GOT3 (cell line): ENCODE results near the gene TCF7.

Experiments
- DNase-seq: peaks from one replicate; lab custom pipeline; 2025; ENCODE audit warnings: mixed read lengths; lab: John Stamatoyannopoulos, UW

The TCF7 gene

DNA sequence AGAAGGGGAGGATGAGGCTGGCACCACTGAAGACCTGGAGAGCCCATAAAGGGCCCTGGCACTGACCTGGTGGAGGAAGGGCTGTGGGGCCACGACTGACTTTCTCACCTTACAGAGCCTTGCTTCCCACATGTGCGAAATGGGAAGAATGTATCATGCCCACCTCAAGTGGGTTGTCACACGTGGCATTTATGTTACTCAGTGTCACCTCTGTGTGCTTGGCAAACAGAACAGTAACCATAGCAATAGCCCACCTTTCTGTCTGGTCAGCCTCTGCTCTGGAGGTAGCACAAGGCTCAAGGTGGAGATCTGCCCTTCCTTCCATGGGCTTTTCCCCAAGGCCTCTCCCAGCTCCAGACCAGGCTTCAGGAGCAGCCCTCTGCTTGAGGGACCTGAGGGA, 16.7 kb downstream of the TCF7 start:
- no peak for DNase-seq

DNA sequence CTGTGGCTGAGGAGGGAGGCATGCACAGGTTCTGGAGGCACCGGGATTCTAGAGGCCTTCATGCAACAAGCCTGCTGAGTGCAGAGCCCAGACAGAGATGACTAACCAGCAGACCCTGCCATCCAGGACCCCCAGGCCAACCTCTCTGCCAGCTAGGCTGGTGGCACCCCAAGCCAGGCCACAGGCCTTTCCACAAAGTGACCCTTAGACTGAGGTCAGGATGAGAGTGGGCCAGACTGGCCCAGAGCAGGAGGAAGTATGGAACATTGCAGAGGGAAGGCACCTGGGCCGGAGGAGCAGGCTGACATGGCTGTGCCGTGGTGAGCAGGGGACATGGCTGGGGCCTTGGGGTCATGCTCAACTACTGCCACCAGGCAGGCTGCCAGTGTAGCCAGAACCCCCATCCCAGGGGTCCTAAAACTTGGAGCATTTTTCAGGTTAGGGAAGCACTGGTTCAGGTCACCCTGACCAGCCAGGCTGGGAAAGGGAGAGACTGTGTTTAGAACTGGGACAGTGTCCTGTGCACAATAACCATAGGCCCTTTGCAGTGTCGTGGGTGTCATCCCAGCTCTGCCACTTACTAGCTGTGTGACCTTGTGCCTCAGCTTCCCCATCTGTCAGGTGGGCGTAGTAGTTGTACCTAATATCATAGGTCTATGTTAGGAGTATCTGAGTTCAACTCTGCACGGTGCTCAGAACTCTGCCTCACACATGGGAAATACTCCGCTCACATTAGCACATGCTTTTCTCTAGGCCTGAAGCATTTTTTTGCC, 17.3 kb downstream of the TCF7 start:
- DNase-seq: no peak

DNA sequence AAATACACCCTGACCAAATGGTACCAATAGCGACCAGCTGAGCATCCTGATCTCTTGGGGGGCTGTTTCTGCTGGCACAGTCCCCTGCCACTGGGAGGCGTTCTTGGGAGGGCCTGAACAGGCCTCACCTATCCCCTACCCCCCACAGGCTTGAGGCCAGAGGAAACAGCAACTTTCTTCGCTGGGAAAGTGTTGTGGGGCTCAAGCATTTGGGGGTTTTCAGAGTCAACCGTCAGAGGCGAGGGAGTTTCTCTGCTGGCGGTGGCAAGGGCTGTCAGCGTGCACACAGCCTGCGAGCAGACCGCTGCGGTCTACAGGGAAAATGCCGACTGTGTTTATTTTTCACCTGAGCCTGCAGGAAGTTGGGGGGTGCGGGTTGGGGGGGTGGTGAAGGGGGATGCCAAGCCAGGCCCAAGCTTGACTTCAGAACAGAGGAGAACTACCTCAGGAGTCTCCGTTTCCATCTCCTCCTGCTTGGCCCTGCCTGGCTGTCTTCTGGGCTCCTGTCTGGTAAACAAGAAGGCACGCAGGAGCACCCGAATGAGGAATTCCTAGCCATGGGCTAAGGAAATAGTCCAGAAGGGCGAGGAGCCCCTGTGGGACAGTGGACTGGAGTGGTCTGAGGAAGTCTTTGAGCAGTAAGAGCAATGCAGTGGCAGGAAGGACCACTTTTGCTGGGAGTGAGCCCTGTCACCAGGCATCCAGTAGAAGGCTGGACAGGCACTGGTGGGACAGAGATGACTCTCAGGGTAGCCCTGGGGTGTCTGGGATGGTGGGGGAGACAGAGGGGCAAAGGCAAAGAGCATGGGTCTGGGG, 18.1 kb downstream of the TCF7 start:
- no peak for DNase-seq

DNA sequence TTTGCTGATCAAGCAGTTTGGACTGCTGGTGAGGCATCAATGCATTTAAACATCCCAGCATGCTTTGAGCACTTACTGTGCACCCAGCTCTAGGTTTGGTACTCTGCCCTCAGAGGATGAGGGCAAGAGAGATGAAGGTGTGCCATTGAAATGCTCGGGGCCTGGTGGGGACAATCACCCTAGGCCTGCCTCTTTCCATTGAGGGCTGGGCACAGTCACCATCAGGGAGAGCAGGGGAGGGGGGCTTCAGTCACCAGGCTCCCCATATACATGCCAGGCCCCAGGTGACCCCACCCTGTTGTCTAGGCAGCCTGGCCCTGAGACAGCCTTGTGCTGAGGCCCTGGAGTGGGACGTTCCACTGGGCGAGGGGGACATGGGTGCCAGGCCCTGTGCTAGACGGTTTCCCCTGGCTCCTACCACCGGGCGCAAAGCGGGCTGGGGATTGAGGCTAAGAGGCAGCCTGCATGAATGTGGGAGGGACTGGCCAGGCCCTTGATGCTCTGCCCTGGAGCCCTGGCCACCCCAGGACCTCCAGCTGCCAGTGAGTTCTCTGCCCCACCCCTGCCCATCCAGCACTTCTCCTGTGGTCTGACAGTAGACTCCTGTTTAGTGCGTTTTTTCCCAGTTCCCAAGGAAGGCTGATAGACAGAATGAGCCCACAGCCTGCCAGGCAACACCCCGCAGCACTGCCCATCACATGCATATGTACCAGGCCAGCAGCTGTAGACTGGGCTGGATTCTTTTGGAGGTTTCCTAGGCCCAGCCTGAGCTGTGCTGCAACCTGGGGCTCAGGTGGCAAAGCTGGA, 18.9 kb downstream of the TCF7 start:
- DNase-seq: no peak

DNA sequence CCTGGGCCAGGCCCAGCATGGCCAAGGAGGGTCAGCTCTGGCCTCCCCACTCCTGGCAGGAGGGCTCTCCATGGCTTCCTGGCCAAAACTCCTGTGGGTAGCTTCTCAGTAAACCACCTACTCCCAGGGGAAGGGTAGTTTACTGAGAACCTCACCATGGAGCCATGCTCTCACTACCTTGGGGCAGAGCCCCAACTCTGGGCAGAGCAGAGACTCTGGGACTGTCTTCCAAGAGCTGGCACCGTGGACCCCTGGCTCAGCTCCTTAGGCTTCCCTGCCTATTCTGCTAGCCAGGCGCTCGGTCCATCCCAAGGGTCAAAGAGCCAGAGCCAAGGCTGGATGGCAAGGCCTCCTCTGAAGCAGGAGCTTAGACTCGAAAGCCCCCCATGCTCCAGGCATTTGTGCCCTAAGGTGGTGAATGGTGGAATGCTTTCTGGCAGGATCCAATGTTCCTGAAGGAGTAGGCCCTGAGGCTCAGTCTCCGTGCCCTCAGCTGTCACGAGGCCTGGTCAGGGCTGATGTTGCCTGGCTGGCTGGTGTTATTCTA, 19.6 kb downstream of the TCF7 start:
- DNase-seq: no peak

DNA sequence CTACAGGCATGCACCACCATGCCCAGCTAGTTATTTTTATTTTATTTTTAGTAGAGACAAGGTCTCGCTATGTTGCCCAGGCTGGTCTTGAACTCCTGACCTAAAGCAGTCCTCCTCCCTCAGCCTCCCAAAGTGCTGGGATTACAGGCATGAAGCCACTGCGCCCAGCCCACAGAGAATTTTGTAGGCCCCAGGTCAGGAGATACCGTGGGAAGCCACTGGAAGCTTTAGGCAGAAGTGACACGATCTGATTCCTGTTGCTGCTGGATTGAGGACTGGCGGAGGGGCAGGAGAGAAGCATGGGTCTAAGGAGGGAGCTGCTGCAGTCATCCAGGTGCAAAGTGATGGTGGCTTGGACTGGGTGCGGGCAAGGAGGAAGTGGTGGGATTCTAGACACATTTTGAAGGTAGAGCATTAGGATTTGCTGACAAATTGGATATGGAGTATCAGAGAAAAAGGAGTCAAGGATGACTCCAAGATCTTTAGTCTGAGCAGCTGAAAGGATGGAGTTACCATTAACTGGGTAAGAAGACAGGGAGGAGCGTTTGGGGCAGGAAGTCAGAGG, 20.7 kb downstream of the TCF7 start:
- no peak for DNase-seq

DNA sequence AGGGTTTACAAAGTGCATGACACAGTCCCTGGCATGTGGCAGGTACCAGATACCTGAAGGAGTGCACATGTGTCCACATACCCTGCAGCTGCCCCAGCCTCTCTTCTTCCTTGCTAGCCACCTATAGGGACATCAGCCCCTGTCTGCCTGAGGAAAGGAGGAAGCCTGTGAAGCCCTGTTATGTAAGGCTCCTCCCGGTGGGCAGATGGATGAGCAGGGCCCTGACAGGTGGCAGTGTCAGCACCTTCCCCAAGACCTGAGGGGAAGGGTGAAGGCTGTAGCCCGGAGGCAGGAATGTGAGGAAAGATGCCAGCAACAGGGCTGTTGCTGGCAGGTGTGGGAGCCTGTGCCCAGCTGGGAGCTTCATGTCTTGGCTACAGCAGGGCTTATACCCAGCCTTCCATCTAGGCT, 21.7 kb downstream of the TCF7 start:
- DNase-seq: no peak

DNA sequence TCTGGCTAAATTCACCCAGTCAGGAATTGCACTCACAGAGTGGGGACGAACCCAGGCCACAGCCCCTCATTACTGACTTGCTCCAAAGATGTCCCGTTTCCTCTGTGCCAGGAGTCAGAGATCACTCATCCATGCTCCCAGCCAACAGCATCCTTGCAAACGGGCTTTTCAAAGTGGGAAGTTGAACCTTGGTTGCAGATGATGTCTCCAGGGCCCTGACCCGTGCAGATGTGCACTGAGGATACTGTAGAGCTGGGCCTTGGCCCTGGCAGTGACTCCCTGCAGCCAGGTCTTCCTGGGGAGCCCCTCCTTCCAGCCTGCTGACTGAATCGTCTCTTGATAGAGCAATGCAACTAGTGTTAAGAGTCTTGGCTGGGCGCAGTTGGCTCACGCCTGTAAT, 22.3 kb downstream of the TCF7 start:
- DNase-seq: no peak

DNA sequence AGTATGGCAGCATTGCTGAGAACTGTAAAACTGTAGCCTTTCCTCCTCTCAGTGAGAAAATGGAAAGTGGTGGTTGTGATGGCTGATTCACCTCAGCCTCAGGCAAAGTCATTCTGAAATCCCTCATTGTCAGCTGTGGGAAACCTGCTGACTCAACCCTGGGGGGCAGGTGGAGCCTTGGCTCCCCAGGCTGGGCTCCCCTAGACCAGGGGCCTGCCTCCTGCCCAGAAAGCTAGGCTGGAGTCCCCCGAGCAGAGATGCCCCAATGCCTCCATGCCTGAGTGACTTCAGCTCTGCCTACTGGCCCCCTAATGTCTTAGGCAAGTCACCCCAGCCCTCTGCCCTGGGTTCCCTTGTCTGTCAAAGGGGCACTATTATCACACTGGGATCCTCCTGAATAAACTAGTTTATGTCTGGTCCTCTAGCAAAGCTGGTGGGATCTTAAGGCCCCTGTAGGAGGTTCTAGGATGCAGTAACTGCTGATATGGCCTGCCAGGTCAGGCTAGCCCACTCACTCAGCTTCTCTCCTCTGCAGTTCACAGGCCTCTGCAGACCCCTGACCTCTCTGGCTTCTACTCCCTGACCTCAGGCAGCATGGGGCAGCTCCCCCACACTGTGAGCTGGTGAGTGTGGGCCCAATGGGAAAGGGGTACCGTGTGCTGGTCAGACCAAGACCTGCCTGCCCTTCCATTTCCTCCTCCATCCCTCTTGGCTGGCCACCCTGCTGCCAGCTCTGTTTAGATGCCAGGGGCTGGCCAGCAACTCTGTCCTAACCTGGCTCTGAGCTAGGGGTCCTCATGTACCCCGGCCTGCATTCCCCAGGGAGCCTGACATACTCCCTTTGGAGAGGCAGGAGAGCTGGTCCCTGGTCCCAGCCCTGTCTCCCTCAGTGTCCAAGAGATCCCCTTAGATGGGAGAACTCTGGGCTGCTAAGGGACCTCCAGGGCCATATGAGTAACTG, 24.2 kb downstream of the TCF7 start:
- DNase-seq: no peak

DNA sequence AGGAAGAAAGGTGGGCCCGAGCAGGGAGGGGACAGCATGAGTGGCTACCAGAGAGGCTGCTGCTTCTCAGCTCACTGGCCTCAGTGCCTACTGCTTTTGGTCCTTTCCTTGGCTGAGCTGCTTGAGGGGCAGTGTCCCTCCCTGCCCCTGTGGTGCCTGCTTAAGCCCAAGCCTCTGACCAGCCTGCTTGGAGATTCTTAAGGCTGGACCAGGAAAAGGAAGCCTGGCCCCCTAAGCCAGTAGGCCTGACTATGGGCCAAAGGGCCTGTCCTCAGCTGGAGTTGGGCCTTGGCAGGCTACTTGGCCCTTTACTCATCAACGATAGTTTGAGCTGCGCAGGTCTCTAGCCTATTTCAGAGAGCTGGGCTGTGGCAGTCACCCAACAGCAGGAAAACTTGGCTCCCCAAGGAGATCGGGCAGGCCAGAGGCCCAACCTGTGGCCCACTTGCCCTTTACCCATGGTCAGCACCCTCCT, 24.9 kb downstream of the TCF7 start:
- DNase-seq: no peak

DNA sequence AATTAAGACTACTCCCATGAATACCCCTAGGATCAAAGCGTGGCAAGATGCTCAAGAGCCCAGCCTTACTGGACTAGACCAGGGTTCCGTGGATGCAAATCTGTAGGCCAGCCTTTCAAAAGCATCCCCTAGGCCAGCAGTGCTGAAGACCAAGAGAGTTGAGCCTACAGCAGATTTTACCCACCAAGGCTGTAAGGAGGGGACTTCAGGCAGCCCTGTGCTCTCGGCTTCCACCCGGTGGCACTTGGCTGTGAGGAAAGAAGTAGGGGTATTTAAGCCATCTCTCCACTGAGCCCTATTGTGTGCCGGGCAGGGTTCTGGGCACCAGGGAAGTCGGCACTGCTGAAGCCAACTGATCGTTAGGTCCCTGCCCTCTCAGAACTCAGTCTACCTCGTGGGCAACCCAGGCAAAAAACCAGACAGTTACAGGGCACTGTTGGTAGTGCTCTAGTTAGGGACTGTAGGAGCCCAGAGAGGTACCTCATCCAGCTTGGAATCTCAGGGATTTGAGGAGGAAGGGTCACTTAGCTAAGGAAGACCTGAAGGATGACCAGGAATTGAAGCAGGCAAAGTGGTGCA, 25.5 kb downstream of the TCF7 start:
- DNase-seq: no peak

DNA sequence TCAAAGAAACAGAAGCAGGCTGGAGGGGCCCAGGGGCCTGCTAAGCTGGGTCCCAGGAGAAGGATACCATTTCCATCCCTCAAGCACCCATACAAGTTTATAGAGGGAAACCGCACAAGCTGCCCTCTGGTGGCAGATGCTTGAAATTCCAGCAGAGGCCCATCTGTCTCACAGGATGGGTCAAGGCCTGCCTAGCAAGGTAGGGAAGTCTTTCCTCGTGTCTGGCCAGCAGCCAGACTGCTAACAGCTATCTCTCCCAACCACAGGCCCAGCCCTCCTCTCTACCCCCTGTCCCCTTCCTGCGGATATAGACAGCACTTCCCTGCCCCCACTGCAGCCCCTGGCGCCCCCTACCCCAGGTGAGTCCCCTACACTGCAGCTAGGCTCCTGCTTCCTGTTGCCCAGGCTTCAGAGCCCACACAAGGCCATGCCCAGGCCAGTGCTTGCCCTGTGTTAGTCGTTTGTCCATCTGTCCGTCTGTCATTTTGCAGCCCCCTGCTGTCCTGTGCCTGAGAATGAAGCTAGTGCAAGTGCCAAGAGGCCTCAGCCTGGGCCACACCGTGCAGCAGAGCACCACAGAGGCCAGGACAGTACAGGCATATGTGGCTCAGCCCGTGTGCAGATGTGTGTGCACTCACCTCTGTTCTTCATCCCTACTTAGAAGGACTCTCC, 26.2 kb downstream of the TCF7 start:
- no peak for DNase-seq

DNA sequence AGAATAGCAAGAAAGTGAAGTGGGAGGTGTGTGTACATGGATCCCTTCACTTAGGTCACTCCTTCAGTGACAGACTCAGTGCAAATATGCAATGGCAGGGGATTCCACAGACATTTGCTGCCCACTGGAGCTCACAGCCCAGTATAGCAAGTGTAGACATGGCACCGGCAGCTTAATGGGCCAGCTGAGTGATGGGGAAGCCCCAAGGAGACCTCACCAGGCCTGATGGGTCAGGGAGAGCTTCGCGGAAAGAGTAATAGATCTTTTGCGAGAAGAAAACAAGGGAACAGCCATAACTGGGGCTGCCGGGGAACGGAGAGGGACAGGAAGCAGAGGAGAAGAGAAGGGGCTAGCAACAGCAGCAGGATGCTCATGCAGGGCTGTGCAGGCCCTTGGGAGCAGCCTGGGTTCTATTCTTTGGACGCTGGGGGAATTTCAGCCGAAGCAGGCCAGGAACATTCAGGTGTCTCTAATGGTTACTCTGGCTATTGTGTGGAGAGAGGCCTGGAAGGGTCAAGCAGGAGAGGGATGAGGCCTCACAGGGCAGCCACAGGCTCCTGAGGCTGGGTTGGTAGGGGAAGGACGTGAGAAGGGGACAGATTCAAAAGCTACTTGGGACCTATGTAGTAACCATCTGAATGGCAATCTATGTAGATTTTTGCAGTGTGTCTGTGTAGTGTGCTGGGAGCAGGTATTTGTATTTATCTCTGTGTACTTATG, 27.0 kb downstream of the TCF7 start:
- DNase-seq: no peak

DNA sequence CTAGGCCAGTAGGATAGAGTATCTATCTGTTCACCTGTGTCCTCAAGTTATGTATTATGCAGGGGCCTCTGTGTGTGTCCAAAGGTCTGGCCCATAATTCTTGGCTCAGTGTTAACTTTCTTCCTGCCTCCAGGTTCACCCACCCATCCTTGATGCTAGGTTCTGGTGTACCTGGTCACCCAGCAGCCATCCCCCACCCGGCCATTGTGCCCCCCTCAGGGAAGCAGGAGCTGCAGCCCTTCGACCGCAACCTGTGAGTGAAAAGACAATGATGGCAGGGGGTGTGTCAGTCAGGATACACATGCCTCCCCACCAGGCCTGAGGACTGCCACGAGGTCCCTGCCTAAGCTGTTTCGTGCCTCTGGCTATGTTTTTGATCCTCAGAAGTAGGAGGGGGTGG, 27.6 kb downstream of the TCF7 start:
- no peak for DNase-seq

DNA sequence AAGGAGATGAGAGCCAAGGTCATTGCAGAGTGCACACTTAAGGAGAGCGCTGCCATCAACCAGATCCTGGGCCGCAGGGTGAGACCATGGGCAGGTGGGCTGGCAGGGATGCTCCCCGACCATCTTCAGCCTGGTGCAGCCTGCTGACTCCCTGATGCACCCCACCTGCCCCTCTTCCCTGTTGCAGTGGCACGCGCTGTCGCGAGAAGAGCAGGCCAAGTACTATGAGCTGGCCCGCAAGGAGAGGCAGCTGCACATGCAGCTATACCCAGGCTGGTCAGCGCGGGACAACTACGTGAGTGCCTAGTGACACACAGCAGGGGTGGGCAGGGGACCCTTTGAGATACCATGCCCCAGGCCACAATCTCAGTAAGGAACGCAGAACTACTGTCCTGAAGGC, 28.3 kb downstream of the TCF7 start:
- no peak for DNase-seq

DNA sequence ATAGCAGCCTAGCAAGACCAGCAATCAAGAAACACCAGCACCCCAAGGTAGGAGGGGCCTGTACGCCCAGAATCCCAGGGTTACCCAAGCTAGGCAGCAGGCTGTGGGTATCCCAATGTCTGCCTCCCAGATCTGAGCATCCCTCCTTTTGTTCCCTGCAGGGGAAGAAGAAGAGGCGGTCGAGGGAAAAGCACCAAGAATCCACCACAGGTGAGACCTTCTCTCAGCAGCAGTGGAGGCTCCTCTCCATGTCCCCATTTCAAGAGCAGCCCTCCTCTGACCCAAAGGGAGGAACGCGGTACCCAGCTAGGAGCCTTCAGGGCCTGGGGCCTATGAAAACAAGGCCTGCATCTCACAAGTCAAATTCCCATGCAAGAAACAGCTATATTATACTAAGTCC, 28.9 kb downstream of the TCF7 start:
- DNase-seq: no peak

DNA sequence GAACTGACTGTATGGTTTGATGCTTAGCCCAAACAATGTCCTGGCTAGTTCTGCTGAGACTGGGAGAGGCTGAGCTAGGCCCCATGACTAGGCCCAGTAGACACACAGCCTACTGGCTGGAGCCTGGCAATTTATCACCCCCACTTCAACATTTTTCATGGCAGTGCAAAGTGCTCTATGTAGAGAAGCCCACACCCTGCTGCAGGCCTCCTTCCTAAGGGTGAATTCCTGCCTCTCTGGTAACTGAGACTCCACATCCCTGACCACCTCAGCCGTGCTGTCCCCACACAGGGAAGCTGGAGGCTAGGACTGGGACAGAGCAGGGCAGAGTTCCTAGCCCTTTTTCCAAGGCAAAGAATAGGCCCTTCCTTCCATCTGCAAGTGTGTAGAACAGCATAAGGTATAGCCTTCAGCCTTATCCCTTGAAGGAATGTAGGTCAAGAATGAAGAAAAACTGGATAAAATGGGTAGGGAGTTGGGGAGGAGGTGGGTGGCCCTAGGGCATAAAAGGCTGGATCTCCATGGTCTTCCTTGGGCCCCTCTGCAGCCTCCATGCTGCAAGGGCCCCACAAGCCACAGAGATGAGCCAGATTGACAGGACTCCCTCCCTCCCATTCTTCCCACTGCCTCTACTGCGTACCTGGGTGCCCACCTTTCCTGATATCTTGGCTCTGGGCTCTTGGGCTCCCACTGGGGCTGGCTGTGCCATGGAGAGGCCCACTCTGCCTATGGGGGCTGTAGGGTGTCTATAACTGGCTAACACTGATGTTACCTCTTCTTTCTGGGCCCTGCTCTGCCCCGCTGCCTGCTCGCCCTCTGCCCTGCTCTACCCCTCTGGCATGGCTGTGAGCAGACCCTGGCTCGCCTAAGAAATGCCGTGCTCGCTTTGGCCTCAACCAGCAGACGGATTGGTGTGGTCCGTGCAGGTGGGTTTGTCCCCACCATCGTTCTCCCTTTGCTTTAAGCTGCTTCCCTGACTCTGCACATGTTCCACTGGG, 29.8 kb downstream of the TCF7 start:
- DNase-seq: no peak
